Stomach (tissue), 9 donors: ENCODE data around the gene INPP5K. TPM values are rescaled to one million over a fixed set of nuclear protein-coding genes. Genes with fewer than 3 reads are reported as not detected.

Experiments used
- DNase-seq, 2 donors: peaks; one replicate each; pipeline versions ENCODE4 v3.0.0 to v3.0.0-alpha.2; 2013 to 2019
- H3K27ac ChIP-seq, 5 donors: fragments of 200-600 bp in 4 of 5; sonication (generic) in 4 of 5; one replicate each; pipeline ENCODE4 v1.5.1; 2013 to 2019; ENCODE audit warnings: mild to moderate bottlenecking in 1 of 5, moderate library complexity in 1 of 5
- H3K27me3 ChIP-seq, 3 donors: fragments of 200-600 bp; sonication (generic); one replicate each; pipeline ENCODE4 v1.5.1; 2017 to 2019; ENCODE audit warnings: mixed run types in 1 of 3
- H3K36me3 ChIP-seq, 4 donors: fragments of 200-600 bp; sonication (generic); 1 replicate in 3 of 4; 2 replicates in 1 of 4; pipeline ENCODE4 v1.5.1; 2016 to 2019
- H3K4me1 ChIP-seq, 4 donors: fragments of 200-600 bp; sonication (generic); one replicate each; pipeline ENCODE4 v1.5.1; 2016 to 2019
- H3K4me3 ChIP-seq, 4 donors: fragments of 200-600 bp; sonication (generic) in 3 of 4; one replicate each; pipeline ENCODE4 v1.5.1; 2016 to 2019; ENCODE audit warnings: mild to moderate bottlenecking in 1 of 4
- H3K9me3 ChIP-seq, 4 donors: fragments of 200-600 bp; sonication (generic); one replicate each; pipeline ENCODE4 v1.5.1; 2016 to 2019
- EP300 ChIP-seq: sonication (generic); formaldehyde crosslinking; IDR thresholded peaks from one replicate; pipeline ENCODE4 v1.6.1; 2017; ENCODE audit warnings: antibody characterized with exemption
- POLR2A ChIP-seq, 4 donors: fragments of 450-650 bp; IDR thresholded peaks; one replicate each; pipeline ENCODE4 v1.6.1; 2016; ENCODE audit warnings: antibody characterized with exemption in 4 of 4, control low read depth in 2 of 4, mild to moderate bottlenecking in 1 of 4, moderate library complexity in 1 of 4
- POLR2AphosphoS5 ChIP-seq, 3 donors: sonication (generic); formaldehyde crosslinking; IDR thresholded peaks; one replicate each; pipeline ENCODE4 v1.6.1; 2016; ENCODE audit warnings: antibody characterized with exemption in 3 of 3
- WGBS, 5 donors: extraction: QIAGEN DNeasy Blood & Tissue Kit in 3 of 5; methylation state at CpG; one replicate each; pipeline versions ENCODE4 v1.1.5 to v1.1.7; 2013 to 2018; 5-methylcytosine and 5-hydroxymethylcytosine counted together
- intact Hi-C: fragments of 100-400 bp; cut with DNase I; formaldehyde crosslinking; loops from one replicate; pipeline ENCODE4 v1.15.1; 2023; ENCODE audit warnings: low total_unique reads
- polyA plus RNA-seq, 3 donors: library from polyadenylated mRNA; stranded (reverse); fragments of 200-250 nt; gene quantifications; one replicate each; pipeline ENCODE4 v1.2.3, GENCODE V29; 2013
- total RNA-seq, 5 donors: library from RNA; depleted of rRNA; stranded (reverse); fragments of >200 nt; gene quantifications; one replicate each; pipeline versions ENCODE4 v1.1.0 to v1.2.3, GENCODE V29; 2014 to 2016
- TF ChIP-seq, protein P1 (sequence below), 7 experiments: fragments of 450-650 bp in 4 of 7; fragments of 200-600 bp in 3 of 7; sonication (generic) in 3 of 7; IDR thresholded peaks; one replicate each; pipeline ENCODE4 v1.5.1; 2016 to 2019; ENCODE audit warnings: antibody characterized with exemption in 7 of 7, control low read depth in 2 of 7, mild to moderate bottlenecking in 1 of 7
- donor health status: healthy with polysubstance abuse.
- donor health status: Bipolar disorder and iron deficiency.
- donor health status: healthy.

The INPP5K gene
- total and polyA plus RNA-seq, 8 donors = 22.9 to 97.6 (median 47.6) TPM

GRCh38 chr17:1519678-1520077 lies 3.3 kb upstream of the INPP5K start:
- DNase-seq = no peak
- H3K4me3 ChIP-seq = no peak overlapping the region
- 86 to 93% (median 88%) methylated on average over 7 of the region's 7 CpGs for WGBS, 5 donors
- intact Hi-C loops = loop anchor here (10.0 kb wide), 1 partner anchor 155 kb away; no protein-coding TSS in a partner anchor
- TF ChIP-seq, protein P1, sequence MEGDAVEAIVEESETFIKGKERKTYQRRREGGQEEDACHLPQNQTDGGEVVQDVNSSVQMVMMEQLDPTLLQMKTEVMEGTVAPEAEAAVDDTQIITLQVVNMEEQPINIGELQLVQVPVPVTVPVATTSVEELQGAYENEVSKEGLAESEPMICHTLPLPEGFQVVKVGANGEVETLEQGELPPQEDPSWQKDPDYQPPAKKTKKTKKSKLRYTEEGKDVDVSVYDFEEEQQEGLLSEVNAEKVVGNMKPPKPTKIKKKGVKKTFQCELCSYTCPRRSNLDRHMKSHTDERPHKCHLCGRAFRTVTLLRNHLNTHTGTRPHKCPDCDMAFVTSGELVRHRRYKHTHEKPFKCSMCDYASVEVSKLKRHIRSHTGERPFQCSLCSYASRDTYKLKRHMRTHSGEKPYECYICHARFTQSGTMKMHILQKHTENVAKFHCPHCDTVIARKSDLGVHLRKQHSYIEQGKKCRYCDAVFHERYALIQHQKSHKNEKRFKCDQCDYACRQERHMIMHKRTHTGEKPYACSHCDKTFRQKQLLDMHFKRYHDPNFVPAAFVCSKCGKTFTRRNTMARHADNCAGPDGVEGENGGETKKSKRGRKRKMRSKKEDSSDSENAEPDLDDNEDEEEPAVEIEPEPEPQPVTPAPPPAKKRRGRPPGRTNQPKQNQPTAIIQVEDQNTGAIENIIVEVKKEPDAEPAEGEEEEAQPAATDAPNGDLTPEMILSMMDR (IDR thresholded peaks at IDR 0.05) = no peak
- no peak for TF ChIP-seq POLR2AphosphoS5 (IDR thresholded peaks at IDR 0.05)
- no peak for TF ChIP-seq EP300
- no peak for TF ChIP-seq POLR2A (IDR thresholded peaks at IDR 0.05)
- no peaks in the 10 kb centered on the region for H3K9me3 ChIP-seq
- peaks cover 5 to 67% (median 61%) of the 10 kb centered on the region in 4 donors for H3K36me3 ChIP-seq
- no peaks in the 10 kb centered on the region for H3K27me3 ChIP-seq
- H3K27ac ChIP-seq = no peak overlapping the region
- peaks cover 16 to 29% (median 27%) of the 10 kb centered on the region in 4 donors for H3K4me1 ChIP-seq

- WGBS, 5 donors = 70 to 76% (median 72%) methylated on average over 2 of the region's 2 CpGs
- intact Hi-C loops = loop anchor here (10.0 kb wide), 1 partner anchor 154 kb away; no protein-coding TSS in a partner anchor
- Histone ChIP-seq H3K36me3 (peaks cover 10 to 61% (median 56%) of the 10 kb centered on the region in 4 donors), H3K4me3 (no peak overlapping the region), H3K27ac (no peak overlapping the region), H3K9me3 (no peaks in the 10 kb centered on the region), H3K27me3 (no peaks in the 10 kb centered on the region), H3K4me1 (peaks cover 21 to 41% (median 39%) of the 10 kb centered on the region in 4 donors)
- no peak for DNase-seq
- TF ChIP-seq POLR2A (IDR thresholded peaks at IDR 0.05) (no peak), POLR2AphosphoS5 (IDR thresholded peaks at IDR 0.05) (no peak), EP300 (no peak)
- TF ChIP-seq, protein P1 (IDR thresholded peaks at IDR 0.05) = no peak
These were observed 2.0 kb upstream of the INPP5K start for GRCh38 chr17:1518410-1518809.

GRCh38 chr17:1515640-1516387 lies 598 bp downstream of the INPP5K start:
- peak overlapping the region; percentile 93 to 97 (median 94) for H3K27ac ChIP-seq
- intact Hi-C loops = loop anchor here (10.0 kb wide), 1 partner anchor 151 kb away; no protein-coding TSS in a partner anchor
- peaks cover 15 to 49% (median 44%) of the 10 kb centered on the region in 4 donors for H3K36me3 ChIP-seq
- H3K4me3 ChIP-seq = peak overlapping the region; percentile 83 to 94 (median 92)
- DNase-seq = peak; percentile 64 to 93
- no peaks in the 10 kb centered on the region for H3K27me3 ChIP-seq
- 0% methylated on average over 21 to 31 of the region's 31 CpGs for WGBS, 5 donors
- H3K4me1 ChIP-seq = peaks cover 40 to 67% (median 63%) of the 10 kb centered on the region in 4 donors
- no peak for TF ChIP-seq POLR2A (IDR thresholded peaks at IDR 0.05)
- TF ChIP-seq POLR2AphosphoS5 (IDR thresholded peaks at IDR 0.05) = peak; percentile 49 to 79 (median 58)
- TF ChIP-seq, protein P1 (IDR thresholded peaks at IDR 0.05) = peak in 5 of 7 experiments; percentile 36 to 70 (median 51)
- H3K9me3 ChIP-seq = no peaks in the 10 kb centered on the region

DNA sequence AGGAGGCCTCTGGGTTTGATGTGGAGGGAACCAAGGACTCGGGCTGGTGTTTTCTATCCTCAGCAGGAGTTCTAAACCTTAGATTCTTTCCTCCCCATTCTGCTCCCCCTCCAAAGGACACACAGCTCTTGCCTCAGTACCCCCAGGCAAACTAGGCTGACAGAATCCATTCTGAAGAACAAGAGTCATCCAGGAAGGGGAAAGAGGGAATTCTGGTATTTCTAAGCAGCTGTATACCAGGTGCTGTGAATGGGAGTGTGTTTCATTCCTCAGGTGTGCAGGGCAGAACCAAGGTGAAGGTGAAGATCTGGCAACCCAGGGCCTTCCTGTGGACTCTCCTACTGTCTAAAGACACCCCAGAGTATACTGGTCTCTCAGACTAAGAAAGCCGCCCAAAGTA lies 4.1 kb downstream of the INPP5K start:
- intact Hi-C loops = loop anchor here (10.0 kb wide), 1 partner anchor 148 kb away; no protein-coding TSS in a partner anchor
- Histone ChIP-seq H3K4me1 (peaks cover 34 to 72% (median 65%) of the 10 kb centered on the region in 4 donors), H3K9me3 (no peaks in the 10 kb centered on the region), H3K27ac (peak overlapping the region; percentile 75 to 97 (median 79)), H3K36me3 (peaks cover 31 to 55% (median 49%) of the 10 kb centered on the region in 4 donors), H3K27me3 (no peaks in the 10 kb centered on the region), H3K4me3 (no peak overlapping the region)
- DNase-seq = no peak
- TF ChIP-seq EP300 = no peak
- no peak for TF ChIP-seq POLR2AphosphoS5 (IDR thresholded peaks at IDR 0.05)
- TF ChIP-seq, protein P1 (IDR thresholded peaks at IDR 0.05) = no peak
- TF ChIP-seq POLR2A (IDR thresholded peaks at IDR 0.05) = no peak
- 57 to 72% (median 64%) methylated on average over 2 of the region's 2 CpGs for WGBS, 5 donors
